Measurements from ENCODE around the gene CDCP1.

Gene CDCP1

DNA sequence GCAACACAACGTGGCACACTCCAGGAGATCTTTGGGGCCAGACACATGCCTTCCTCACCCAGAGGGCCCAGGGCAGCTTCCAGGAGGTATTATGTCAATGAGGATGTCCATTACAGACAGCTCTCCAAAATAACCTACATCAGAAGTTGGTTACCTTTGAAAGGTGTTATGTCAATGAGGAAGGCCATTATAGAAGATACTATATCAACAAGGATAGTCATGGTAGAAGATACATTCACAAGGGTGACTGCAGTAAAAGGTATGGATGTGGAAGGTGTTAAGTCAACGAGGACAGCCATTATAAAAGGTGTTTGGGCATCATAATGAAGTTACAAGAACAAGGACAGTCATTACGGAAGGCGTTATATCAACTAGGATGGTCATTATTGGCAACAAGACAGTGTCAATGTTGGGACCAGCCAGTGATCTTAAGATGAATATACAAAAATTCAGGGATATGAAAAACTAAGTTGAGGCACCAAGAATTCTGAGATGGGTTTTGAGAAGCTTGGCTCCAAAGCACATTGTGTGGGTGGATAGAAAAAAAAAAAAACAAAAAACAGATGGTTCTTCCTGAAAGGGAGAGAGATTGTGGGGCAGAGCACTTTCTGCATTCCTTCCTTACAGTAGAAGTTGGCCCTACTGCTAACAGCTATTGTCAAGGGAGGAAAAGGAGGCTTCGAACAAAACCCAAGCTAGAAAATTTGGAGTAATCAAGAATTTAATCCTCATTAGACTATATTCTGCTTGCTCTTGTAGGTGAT is 11.2 kb downstream of the CDCP1 start:
- TF ChIP-seq, protein P1, sequence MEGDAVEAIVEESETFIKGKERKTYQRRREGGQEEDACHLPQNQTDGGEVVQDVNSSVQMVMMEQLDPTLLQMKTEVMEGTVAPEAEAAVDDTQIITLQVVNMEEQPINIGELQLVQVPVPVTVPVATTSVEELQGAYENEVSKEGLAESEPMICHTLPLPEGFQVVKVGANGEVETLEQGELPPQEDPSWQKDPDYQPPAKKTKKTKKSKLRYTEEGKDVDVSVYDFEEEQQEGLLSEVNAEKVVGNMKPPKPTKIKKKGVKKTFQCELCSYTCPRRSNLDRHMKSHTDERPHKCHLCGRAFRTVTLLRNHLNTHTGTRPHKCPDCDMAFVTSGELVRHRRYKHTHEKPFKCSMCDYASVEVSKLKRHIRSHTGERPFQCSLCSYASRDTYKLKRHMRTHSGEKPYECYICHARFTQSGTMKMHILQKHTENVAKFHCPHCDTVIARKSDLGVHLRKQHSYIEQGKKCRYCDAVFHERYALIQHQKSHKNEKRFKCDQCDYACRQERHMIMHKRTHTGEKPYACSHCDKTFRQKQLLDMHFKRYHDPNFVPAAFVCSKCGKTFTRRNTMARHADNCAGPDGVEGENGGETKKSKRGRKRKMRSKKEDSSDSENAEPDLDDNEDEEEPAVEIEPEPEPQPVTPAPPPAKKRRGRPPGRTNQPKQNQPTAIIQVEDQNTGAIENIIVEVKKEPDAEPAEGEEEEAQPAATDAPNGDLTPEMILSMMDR (conservative IDR thresholded peaks at IDR 0.05; ENCODE audit: control insufficient read depth, insufficient read depth, low read depth, low read length): no peak
- no peak overlapping the region for H3K4me3 ChIP-seq (ENCODE audit: control insufficient read depth, low read depth, low read length)
- peak; percentile 81 for DNase-seq (ENCODE audit: low read depth)

DNA sequence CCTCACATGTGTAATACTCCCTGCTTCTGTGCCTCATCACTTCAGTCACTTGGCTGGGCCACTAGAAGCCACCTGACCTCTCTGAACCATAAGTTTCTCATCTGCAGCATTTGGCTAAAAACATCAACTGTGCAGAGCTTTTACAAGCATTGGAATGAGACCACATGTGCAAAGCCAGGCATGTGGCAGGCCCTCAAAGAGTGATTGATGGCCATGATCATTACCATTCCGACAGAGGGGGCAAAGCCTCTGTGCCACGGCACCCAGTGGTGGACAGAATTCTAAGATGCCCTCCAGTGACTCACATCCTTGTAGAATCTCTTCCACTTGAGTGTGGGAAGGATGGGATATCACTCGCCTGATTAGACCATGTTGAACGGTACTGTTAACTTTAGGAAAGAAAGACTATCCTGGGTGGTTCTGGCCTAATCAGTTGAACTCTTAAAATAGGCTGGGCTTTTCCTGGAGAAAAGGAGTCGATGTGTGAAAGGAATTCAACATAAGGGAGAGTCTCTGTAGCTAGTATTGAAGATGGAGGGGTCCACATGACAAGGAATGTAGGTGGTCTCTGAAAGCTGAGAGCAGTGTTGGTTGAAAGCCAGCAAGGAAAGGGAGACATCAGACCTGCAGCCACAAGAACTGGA is 13.5 kb downstream of the CDCP1 start:
- no peak for DNase-seq (ENCODE audit: low read depth)
- H3K4me3 ChIP-seq (ENCODE audit: control insufficient read depth, low read depth, low read length): no peak overlapping the region
- TF ChIP-seq, protein P1 (conservative IDR thresholded peaks at IDR 0.05; ENCODE audit: control insufficient read depth, insufficient read depth, low read depth, low read length): no peak

DNA sequence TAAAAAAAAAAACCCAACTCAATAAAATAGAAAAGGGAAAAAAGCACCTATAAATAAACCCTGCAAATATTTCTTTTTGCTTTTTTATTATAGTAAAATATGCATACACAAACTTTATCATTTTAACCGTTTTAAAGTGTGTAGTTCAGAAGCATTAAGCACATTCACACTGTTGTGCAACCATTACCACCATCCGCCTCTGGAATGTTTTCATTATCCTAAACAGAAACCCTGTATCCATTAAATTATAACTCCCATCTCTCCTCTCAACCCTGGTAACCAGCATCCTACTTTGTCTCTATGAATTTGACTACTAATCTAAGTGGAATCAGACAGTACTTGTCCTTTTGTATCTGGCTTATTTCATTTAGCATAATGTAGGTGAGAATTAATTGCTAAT is 15.0 kb downstream of the CDCP1 start:
- TF ChIP-seq, protein P1 (conservative IDR thresholded peaks at IDR 0.05; ENCODE audit: control insufficient read depth, insufficient read depth, low read depth, low read length): no peak
- peak; percentile 48 for DNase-seq (ENCODE audit: low read depth)
- H3K4me3 ChIP-seq (ENCODE audit: control insufficient read depth, low read depth, low read length): no peak overlapping the region

DNA sequence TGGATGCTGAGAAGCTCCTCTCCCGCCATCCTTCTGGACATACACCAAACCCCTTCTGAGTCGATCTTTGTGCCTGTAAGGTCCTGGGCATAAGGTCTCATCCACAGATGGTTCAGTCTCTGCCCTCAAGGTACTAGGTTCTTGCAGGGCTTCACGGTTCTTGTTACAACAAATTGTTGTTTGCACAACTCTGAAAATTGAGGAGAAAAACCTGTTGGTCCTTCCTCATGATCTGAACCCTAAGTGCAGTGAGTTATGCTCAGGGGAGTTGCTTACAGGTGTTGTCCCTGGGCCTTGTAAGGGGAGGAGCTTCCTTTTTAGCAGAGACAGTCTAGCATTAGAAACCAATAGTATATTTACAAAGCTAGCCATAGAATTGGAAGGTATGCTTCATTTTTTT is 15.7 kb downstream of the CDCP1 start:
- no peak for DNase-seq (ENCODE audit: low read depth)
- no peak overlapping the region for H3K4me3 ChIP-seq (ENCODE audit: control insufficient read depth, low read depth, low read length)
- TF ChIP-seq, protein P1 (conservative IDR thresholded peaks at IDR 0.05; ENCODE audit: control insufficient read depth, insufficient read depth, low read depth, low read length): no peak

DNA sequence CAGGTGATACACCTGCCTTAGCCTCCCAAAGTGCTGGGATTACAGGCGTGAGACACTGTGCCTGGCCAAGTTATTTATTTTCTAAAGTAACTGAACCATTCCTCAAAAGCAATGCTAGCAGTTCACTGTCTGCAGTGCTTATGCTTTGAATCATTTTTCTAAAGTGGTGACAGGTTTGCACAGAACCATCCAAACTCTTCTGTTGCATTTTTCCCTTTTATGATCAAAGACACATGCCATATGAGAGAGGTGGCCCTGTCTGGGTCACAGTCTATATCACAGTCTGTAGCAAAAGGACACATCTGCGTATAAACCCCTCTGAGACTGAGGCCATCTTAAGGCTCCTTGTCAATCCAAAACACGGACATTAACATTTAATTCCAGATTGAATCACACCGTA is 17.2 kb downstream of the CDCP1 start:
- TF ChIP-seq, protein P1 (conservative IDR thresholded peaks at IDR 0.05; ENCODE audit: control insufficient read depth, insufficient read depth, low read depth, low read length): no peak
- H3K4me3 ChIP-seq (ENCODE audit: control insufficient read depth, low read depth, low read length): no peak overlapping the region
- DNase-seq (ENCODE audit: low read depth): no peak

DNA sequence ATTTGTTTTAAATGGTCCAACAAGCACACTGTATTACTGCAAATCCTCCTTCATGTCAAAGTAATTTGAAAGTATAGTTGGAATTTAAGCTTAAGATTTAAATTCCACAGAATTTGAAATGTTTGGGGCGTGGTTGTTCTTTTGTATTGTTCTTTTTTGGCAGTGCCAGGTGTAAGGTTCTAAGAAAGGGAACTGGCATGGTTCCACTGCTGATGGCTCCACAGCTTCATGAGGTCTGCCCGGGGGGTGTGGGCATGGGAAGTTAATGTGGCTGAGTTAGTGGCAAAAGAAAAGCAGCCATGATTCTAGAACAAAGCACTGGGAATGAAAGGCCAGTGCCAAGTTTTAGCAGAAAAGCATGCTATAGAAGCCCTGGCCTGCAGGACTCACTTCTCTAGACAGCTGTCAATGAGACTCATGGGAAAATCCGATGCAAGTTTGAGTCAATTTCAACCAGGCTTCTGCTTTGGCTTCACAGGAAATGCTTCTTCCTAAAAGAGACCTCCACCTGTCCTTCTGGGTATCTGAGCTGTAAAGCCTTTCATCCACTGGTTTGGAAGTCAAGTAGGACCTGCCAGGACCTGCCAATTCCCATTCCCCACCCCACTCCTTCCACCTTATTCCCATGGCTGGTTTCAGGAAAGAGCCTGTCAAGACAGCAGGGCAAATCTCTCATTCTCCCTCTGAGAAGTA is 18.9 kb downstream of the CDCP1 start:
- H3K4me3 ChIP-seq (ENCODE audit: control insufficient read depth, low read depth, low read length): no peak overlapping the region
- TF ChIP-seq, protein P1 (conservative IDR thresholded peaks at IDR 0.05; ENCODE audit: control insufficient read depth, insufficient read depth, low read depth, low read length): no peak
- DNase-seq (ENCODE audit: low read depth): no peak
